Panc1 (cell line): ENCODE results near the gene GCH1.

ENCODE experiments used
- CTCF ChIP-seq: fragments of 450-650 bp; IDR thresholded peaks from 2 replicates; pipeline ENCODE4 v1.5.1; 2017; ENCODE audit warnings: mild to moderate bottlenecking
- POLR2AphosphoS5 ChIP-seq: IDR thresholded peaks from 2 replicates; pipeline ENCODE4 v1.6.1; 2012; ENCODE audit warnings: mild to moderate bottlenecking, low read depth, low read length, moderate library complexity

- TF ChIP-seq CTCF (no peak), POLR2AphosphoS5 (no peak)
Observed at GRCh38 chr14:54944737-54945391, 42.2 kb upstream of the GCH1 start.
